ENCODE measurements around the gene SLC25A28. TPM values are rescaled to one million over a fixed set of nuclear protein-coding genes. Genes with fewer than 3 reads are reported as not detected.

The SLC25A28 gene
- total RNA-seq, 1 experiment from 2014 or later, result 24.2 TPM

DNA sequence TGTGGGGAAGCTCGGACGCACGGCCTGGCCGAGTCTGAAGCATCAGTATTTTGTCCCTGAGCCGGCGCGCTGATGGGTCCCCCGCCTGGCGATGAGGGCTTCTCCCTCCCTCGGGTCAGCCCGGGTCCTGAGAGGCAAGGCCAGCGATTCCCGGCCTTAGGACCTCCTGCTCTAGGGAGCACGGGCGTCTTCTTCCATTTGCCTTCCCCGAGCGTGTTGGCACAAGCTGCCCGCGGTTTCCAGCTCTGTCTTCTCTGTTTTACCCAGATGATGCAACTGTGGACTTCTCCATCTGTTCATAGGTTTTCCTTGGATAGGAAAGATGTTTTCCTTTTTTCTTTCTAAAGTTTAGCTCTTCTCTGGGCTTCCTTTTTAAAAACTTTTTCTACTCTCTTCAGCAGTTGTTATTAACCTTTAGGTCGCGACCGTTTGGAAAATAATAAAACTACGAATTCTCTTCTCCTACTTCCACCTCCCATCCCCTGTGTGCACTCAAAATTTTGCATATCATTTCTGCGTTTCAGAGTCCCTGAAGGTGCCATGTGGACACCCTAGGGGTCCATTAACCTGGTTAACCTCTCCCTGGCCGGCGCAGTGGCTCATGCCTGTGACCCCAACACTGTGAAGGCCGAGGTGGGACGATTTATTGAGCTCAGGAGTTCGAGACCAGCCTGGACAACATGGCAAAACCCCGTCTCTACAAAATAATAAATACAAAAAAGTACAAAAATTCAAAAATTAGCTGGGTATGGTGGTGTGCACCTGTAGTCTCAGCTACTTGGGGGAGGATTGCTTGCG is 1.4 kb upstream of the SLC25A28 start:
- no peaks in the 10 kb centered on the region for H3K27me3 Mint-ChIP-seq (ENCODE audit: unreplicated experiment)
- peaks cover 34% of the 10 kb centered on the region for H3K36me3 Mint-ChIP-seq (ENCODE audit: insufficient read depth, unreplicated experiment)
- intact Hi-C loops (cut with micrococcal nuclease; ENCODE audit: unreplicated experiment), result no loop called here
- DNase-seq, result no peak
- peak overlapping the region; percentile 95 for H3K27ac Mint-ChIP-seq (ENCODE audit: unreplicated experiment)
- CTCF ChIA-PET, result no interaction called here
- peaks cover 4% of the 10 kb centered on the region for H3K9me3 Mint-ChIP-seq (ENCODE audit: low read depth, unreplicated experiment)
- BruUV-seq (replicated peaks), result TSS peak; percentile 91
- TF ChIP-seq, protein P1, sequence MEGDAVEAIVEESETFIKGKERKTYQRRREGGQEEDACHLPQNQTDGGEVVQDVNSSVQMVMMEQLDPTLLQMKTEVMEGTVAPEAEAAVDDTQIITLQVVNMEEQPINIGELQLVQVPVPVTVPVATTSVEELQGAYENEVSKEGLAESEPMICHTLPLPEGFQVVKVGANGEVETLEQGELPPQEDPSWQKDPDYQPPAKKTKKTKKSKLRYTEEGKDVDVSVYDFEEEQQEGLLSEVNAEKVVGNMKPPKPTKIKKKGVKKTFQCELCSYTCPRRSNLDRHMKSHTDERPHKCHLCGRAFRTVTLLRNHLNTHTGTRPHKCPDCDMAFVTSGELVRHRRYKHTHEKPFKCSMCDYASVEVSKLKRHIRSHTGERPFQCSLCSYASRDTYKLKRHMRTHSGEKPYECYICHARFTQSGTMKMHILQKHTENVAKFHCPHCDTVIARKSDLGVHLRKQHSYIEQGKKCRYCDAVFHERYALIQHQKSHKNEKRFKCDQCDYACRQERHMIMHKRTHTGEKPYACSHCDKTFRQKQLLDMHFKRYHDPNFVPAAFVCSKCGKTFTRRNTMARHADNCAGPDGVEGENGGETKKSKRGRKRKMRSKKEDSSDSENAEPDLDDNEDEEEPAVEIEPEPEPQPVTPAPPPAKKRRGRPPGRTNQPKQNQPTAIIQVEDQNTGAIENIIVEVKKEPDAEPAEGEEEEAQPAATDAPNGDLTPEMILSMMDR (IDR thresholded peaks at IDR 0.05; ENCODE audit: unreplicated experiment), result no peak
- peak overlapping the region; percentile 72 for H3K4me3 Mint-ChIP-seq (ENCODE audit: low read depth, unreplicated experiment)
- H3K4me1 Mint-ChIP-seq (ENCODE audit: low read depth, unreplicated experiment), result peaks cover 30% of the 10 kb centered on the region

DNA sequence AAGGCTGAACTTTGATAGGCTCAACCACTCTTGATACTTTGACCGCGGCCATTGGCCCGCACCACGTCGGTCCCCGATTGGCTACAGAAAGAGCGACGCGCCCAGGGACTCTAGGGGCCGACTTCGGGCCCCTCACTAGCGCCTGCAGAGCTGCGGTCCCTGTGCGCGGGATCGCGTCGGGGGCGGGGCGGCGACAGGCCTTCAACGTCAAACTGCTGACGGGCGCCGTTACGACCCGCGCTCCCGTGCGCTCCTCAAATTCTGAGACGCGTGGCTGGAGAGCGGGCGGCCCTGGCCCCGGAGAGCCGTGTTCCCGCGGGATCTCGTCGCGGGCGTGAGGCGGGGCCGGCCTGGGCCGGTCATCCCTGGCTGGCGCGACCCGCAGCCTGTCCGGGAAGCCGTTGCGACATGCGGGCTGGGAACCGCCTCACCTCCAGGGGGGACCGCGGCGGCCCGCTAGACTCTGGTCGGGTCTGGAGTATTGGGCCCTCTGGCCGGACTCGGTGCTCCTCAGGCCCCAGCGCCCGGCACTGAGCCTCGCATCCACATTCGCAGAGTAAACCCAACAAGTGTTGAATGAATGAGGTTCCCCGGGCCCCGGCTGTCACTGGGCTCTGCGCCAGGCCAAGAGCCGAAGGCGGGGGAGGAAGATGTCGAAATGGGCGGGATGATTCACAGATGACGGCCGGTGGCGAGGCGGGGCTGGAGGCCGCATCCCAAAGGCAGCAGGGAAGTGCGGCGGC is 643 bp upstream of the SLC25A28 start:
- H3K36me3 Mint-ChIP-seq (ENCODE audit: insufficient read depth, unreplicated experiment), result peaks cover 34% of the 10 kb centered on the region
- peaks cover 4% of the 10 kb centered on the region for H3K9me3 Mint-ChIP-seq (ENCODE audit: low read depth, unreplicated experiment)
- H3K27me3 Mint-ChIP-seq (ENCODE audit: unreplicated experiment), result no peaks in the 10 kb centered on the region
- CTCF ChIA-PET, result interaction anchor here (0.6 to 1.2 kb wide), 4 partner anchors 61 to 191 kb away, joined by 3 to 5 read pairs (median 3); partner anchors contain the start of gene GOT1
- TF ChIP-seq, protein P1 (IDR thresholded peaks at IDR 0.05; ENCODE audit: unreplicated experiment), result no peak
- H3K4me3 Mint-ChIP-seq (ENCODE audit: low read depth, unreplicated experiment), result peak overlapping the region; percentile 72
- peak overlapping the region; percentile 95 for H3K27ac Mint-ChIP-seq (ENCODE audit: unreplicated experiment)
- intact Hi-C loops (cut with micrococcal nuclease; ENCODE audit: unreplicated experiment), result no loop called here
- H3K4me1 Mint-ChIP-seq (ENCODE audit: low read depth, unreplicated experiment), result peaks cover 30% of the 10 kb centered on the region
- peak; percentile 86 for DNase-seq
- no TSS peak for BruUV-seq (replicated peaks)

DNA sequence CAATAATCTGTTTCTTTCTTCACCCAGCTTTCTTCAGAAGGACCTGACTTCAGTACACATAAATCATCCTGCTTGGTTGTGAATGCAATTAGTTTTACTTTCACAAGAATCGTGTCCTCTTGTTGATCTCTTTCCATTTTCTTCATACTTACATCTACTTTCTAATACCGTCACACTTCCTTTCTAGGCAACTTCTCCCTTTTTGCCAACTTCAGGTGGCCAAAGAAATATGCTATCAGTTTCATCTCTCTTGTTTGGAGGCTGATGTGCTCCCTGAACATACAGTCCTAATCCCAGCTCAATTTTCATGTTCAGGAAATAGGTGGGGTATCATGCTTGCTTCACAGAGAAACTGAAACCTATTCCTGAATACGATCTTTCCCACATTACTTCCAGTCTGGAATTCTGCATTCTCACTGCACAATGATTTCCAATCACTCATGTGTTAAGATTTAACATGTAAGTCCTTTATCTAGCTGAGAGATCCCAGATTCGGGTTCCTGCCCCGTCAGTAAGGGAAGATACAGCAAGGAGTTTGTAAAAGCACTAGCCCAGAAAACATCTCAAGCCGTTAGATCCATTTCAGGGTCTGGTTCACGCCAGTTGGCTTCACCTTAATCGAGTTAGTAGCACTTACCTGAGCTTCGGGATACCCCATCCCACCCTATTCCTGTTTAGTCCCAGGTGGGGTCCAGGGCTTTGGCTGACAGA is 994 bp downstream of the SLC25A28 start:
- intact Hi-C loops (cut with micrococcal nuclease; ENCODE audit: unreplicated experiment), result no loop called here
- peak overlapping the region; percentile 29 for H3K27ac Mint-ChIP-seq (ENCODE audit: unreplicated experiment)
- peak overlapping the region; percentile 72 for H3K4me3 Mint-ChIP-seq (ENCODE audit: low read depth, unreplicated experiment)
- no peaks in the 10 kb centered on the region for H3K27me3 Mint-ChIP-seq (ENCODE audit: unreplicated experiment)
- peaks cover 4% of the 10 kb centered on the region for H3K9me3 Mint-ChIP-seq (ENCODE audit: low read depth, unreplicated experiment)
- peaks cover 30% of the 10 kb centered on the region for H3K4me1 Mint-ChIP-seq (ENCODE audit: low read depth, unreplicated experiment)
- CTCF ChIA-PET, result interaction anchor here (1.2 kb wide), 2 partner anchors 183 to 189 kb away, joined by 3 read pairs; partner anchors contain the start of gene GOT1
- DNase-seq, result no peak
- BruUV-seq (replicated peaks), result no TSS peak
- peaks cover 34% of the 10 kb centered on the region for H3K36me3 Mint-ChIP-seq (ENCODE audit: insufficient read depth, unreplicated experiment)
- TF ChIP-seq, protein P1 (IDR thresholded peaks at IDR 0.05; ENCODE audit: unreplicated experiment), result no peak

DNA sequence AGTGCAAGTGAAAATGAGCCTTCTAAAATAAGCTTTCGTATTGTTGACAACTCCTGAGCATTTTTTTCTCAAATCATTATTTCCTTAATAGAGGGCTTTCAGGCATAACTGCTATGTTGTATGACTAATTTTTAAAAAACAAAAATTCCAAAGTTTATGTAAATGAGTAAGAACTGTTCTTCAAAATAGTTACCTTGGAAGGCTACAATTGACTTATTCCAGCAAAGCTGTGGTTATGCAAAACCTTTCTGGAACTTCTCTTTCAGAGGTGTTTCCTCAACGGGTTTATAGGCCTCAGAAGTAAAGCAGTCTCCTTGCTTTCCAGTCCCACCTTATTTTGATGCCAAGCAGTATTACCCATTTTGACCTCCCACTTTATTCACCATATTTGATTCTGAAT is 2.5 kb downstream of the SLC25A28 start:
- Mint-ChIP-seq H3K27ac (ENCODE audit: unreplicated experiment) (no peak overlapping the region), H3K27me3 (ENCODE audit: unreplicated experiment) (no peaks in the 10 kb centered on the region), H3K9me3 (ENCODE audit: low read depth, unreplicated experiment) (no peaks in the 10 kb centered on the region), H3K36me3 (ENCODE audit: insufficient read depth, unreplicated experiment) (peaks cover 34% of the 10 kb centered on the region), H3K4me1 (ENCODE audit: low read depth, unreplicated experiment) (peaks cover 29% of the 10 kb centered on the region), H3K4me3 (ENCODE audit: low read depth, unreplicated experiment) (no peak overlapping the region)
- CTCF ChIA-PET, result no interaction called here
- no peak for DNase-seq
- BruUV-seq (replicated peaks), result no TSS peak
- intact Hi-C loops (cut with micrococcal nuclease; ENCODE audit: unreplicated experiment), result no loop called here
- TF ChIP-seq, protein P1 (IDR thresholded peaks at IDR 0.05; ENCODE audit: unreplicated experiment), result no peak
